Measurements from ENCODE around the gene HPD.

The HPD gene

DNA sequence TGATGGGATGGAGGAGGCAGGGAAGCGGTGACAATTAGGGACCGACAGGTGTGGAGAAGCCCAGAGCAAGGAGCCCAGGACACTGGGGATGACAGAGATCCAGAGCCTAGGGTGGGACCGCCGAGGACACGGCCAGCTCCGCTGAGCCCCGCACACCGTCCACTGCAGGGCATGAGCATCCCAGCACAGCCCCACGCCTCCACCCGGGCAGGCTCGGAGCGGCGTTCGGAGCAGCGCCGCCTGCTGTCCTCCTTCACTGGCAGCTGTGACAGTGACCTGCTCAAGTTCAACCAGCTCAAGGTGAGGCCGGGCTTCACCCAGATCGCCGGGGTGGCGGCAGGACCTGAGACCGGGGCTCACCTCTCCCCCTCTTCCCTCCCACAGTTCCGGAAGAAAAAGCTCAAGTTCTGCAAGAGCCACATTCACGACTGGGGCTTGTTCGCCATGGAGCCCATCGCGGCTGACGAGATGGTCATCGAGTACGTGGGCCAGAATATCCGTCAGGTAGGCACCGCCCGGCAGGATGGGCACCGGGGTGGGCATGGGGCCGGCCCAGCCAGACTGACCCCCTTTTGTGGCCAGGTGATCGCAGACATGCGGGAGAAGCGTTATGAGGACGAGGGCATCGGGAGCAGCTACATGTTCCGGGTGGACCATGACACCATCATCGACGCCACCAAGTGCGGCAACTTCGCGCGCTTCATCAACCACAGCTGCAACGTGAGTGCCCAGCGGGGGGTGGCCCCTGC lies 31.1 kb downstream of the HPD start:
- no peak for DNase-seq

DNA sequence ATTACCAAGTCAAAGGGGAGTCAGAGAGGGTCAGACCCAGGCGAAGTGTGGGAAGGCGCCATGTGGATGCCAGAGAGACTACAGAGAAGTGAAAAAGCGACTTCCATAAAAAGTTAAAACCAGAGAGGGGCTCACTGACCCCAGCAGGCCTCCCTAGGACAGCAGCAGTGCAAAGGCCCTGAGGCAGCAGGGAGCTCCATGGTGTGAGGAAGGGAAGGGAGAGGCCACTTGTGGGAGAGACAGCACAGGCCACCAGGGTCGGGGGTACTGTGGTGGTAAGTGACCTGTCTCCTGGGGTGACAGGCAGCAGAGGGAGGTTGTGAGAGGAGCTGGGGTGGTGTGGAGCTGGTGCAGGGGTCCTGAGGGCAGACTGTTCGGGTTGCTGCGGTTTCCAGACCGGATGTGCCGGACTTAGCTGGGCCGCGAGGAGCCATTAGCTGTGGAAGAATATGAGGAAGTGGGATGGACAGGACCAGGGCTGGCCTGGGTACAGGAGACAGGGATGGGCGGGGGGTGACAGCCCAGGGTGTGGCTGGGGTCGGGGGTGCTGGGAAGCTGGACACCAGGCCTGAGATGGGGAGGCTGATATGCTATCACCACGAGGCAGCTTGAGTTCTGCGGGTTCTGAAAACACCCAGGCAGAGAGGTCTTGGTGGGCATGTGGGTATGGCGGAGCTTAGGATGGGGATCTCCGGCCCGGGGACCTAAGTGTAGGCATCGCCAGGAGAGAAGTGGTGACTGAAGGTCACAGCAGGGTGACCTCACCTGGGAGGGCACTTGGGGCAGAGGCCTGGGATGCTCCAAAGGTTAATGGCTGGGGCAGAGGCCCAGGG lies 32.1 kb downstream of the HPD start:
- DNase-seq, result no peak

DNA sequence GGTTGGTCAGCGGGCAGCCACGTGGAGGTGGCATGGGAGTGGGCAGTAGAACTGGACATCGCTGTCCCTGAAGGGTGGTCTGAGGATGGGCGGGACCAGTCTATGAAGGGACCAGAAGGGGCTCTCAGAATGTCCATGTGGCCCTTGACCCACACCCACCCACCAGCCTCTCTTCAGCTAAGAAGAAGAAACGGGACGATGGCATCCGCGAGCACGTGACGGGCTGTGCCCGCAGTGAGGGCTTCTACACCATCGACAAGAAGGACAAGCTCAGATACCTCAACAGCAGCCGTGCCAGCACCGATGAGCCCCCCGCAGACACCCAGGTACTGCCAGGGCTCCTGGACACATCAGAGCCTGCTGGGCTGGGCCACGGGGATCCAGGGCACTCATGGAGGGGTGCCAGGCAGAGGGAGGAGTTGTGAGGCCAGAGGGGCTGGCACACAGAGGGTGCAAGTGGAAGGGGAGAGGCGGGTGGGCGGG lies 33.6 kb downstream of the HPD start:
- no peak for DNase-seq

DNA sequence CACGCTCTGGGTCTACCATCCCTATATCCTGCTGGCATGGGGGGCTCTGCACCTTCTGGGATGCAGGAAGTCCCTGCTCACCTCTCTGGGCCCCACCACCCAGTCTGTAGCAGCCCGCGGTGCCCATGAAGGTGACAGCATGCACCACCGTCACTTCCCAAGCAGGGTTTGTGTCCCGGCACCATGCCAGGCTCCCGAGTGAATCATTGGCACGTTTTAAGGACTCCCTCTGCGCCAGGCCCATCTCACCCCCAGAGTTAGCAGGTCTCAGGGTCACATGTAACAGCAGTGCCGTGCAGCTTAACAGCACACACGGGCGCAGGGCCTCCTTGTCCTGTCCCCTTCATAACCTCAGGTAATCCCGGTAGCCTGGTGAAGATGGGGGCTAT lies 34.9 kb downstream of the HPD start:
- no peak for DNase-seq

GRCh38 chr12:121823101-121823726 lies 35.4 kb downstream of the HPD start:
- DNase-seq, result no peak

DNA sequence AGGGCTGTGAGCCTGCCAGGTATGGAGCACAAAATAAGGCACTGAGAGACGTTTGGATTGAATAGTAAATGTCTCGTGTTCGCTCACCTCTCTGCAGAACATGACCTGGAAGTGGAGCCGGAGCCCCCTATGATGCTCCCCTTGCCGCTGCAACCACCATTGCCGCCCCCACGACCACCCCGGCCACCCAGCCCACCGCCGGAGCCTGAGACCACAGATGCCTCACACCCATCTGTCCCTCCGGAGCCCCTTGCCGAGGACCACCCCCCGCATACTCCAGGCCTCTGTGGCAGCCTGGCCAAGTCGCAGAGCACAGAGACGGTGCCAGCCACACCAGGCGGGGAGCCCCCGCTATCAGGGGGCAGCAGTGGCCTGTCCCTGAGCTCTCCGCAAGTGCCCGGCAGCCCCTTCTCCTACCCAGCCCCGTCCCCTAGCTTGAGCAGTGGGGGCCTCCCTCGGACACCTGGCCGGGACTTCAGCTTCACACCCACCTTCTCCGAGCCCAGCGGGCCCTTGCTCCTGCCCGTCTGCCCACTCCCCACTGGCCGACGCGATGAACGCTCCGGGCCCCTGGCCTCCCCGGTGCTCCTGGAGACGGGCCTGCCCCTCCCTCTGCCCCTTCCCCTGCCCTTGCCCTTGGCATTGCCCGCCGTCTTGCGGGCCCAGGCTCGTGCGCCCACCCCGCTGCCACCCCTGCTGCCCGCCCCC lies 36.1 kb downstream of the HPD start:
- DNase-seq, result no peak

GRCh38 chr12:121820056-121820455 lies 38.6 kb downstream of the HPD start:
- DNase-seq, result no peak

DNA sequence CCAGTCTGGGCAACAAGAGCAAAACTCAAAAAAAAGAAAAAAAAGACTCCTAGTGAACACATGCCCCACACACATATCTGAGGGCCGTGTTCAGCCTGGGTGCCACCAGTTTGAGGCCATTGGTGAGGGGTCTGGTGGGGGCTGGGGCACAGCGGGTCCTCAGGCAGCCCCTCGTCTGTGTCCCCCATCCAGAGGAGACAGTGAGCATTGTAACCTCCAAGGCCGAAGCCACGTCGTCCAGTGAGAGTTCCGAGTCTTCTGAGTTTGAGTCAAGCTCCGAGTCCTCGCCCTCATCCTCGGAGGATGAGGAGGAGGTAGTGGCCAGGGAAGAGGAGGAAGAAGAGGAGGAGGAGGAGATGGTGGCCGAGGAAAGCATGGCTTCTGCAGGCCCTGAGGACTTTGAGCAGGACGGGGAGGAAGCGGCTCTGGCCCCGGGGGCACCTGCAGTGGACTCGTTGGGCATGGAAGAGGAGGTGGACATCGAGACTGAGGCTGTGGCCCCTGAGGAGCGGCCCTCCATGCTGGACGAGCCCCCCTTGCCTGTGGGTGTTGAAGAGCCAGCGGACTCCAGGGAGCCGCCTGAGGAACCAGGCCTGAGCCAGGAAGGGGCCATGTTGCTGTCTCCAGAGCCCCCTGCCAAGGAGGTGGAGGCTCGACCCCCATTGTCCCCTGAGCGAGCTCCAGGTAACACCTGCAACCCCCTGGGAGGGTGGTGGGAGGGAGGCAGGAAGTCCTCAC lies 39.3 kb downstream of the HPD start:
- no peak for DNase-seq

- DNase-seq, result no peak
Observed at GRCh38 chr12:121817648-121818043, 41.0 kb downstream of the HPD start.

DNA sequence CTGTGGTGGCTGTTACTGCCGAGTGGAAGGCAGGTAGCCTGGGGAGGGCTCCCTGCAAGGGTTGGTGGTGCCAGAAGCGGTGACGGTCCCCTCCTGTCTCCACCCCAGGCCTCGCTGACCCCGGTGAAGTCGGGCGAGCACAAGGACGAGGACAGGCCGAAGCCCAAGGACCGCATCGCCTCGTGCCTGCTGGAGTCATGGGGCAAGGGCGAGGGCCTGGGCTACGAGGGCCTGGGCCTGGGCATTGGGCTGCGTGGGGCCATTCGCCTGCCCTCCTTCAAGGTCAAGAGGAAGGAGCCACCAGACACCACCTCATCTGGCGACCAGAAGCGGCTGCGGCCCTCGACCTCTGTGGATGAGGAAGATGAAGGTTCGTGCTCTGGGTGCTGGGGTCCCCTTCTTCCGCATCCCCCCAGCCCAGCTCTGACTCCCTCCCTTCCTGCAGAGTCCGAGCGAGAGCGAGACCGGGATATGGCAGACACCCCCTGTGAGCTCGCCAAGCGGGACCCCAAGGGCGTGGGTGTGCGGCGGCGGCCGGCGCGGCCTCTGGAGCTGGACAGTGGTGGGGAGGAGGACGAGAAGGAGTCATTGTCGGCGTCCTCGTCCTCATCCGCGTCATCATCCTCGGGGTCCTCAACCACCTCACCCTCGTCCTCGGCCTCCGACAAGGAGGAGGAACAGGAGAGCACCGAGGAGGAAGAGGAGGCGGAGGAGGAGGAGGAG lies 41.6 kb downstream of the HPD start:
- no peak for DNase-seq

DNA sequence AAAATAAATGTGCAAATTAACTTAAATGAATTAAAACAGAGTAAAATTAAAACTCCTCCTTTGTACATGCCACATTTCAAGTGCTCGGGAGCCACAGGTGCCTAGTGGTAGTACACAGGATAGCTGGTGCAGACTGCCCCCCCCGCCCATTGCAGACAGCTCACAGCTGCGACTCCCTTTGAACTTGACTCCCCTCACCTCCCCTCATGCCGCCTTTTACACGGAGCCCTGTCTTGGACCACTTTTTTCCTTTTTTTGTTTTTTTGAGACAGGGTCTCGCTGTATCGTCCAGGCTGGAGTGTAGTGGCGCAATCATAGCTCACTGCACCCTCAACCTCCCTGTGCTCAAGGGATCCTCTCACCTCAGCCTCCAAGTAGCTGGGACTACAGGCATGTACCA lies 43.4 kb downstream of the HPD start:
- no peak for DNase-seq

DNA sequence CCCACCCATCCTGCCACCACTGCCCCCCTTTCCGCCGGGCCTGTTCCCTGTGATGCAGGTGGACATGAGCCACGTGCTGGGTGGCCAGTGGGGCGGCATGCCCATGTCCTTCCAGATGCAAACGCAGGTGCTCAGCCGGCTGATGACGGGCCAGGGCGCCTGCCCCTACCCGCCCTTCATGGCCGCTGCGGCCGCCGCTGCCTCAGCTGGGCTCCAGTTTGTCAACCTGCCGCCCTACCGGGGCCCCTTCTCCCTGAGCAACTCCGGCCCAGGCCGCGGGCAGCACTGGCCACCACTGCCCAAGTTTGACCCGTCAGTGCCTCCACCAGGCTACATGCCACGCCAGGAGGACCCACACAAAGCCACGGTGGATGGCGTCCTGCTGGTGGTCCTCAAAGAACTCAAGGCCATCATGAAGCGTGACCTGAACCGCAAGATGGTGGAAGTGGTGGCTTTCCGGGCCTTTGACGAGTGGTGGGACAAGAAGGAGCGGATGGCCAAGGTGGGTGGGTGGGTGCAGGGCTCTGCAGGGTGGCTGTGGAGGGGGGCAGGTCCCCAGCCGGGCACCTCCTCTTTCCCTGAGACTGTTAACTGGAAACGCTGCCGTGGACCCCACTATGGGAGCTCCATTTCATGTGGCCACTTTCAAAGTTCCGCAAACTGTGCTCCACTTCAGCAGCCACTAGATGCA lies 44.1 kb downstream of the HPD start:
- no peak for DNase-seq

- no peak for DNase-seq
Observed at GRCh38 chr12:121813951-121814350, 44.7 kb downstream of the HPD start.

DNA sequence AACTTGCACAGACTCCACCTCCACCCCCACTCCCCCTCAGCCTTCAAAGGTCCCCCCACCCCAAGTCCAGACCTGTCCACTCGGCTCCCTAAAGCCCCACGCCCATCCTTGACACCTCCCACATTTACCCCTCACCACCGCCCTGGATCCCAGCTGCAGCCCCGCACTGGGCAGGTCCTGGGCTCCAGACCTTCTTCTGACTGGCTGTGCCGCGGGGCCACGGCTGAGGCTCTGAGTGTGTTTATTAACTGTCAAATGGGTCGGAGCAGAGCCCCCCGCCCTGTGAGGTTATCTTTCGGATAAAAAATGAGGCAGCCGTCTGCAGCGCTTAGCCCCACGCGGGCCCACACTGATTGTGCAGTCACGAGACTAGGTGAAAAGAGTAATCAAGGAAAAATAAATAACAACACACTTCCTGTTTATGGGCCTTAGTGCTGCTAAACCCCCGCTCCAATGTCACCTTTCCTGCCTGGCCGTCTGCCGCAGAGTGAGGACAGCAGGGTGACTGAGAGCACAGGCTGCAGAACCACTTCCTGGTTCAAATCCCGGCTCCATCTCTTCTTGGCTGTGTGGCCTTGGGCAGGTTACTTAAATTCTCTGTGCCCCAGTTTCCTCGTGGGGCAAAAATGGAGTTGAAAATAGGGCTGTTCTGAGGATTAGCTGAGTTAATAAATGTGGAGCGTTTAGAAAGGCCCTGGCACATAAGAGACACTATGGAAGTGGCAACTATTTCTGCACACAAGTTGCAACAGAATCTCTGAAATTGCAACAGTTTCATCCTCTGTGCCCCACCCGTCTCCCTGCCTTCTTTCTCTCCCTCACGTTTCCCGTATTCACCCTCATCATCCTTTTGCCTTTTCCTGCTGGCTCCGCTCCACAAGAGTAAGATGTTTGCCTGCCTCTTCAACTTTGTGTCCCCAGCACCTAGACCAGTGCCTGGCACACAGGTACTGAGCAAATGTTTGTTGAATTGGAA lies 45.5 kb downstream of the HPD start:
- no peak for DNase-seq

- peak; percentile 56 for DNase-seq
Observed at GRCh38 chr12:121812320-121812871, 46.3 kb downstream of the HPD start.

GRCh38 chr12:121811434-121812319 lies 47.0 kb downstream of the HPD start:
- peak; percentile 71 for DNase-seq

DNA sequence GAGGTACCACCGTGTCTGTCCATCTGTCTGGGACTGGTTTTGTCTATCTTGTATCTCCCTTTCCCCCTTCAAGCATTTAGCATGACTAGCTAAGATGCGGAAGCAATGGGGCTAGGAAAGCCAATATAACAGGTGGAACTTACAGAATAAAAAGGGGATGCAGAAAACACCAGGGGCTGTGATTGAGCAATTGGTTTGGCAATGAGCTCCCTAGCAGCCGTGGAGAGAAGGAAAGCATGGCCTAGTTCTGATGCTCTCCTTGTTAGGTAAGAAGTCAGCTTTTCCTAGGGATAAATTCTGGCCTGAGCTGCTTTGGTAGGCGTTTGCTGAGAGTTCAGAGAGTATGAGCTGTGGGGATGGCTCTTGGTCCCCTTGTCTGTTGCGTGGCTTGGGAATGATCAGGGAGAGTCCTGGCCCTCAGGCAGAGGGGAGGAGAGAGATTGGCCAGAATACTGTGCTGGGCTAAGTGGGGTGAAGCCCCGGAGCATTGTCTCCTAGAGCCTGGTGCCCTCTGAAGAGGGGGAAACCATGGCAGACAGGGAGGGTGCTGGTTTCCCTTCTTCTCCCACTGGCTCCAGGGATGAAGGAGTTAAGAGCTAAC lies 47.7 kb downstream of the HPD start:
- no peak for DNase-seq

- no peak for DNase-seq
Observed at GRCh38 chr12:121810234-121810817, 48.3 kb downstream of the HPD start.
